IPS DF 6.9 (cell line): ENCODE data around the gene CETN1.

Experiments
- DNase-seq: peaks from one replicate; pipeline ENCODE4 v3.0.0-alpha.2; 2013; ENCODE audit warnings: low read depth, low spot score
- H3K27ac ChIP-seq: one replicate; pipeline ENCODE4 v1.5.1; 2013; ENCODE audit warnings: low read length, control low read depth
- H3K27me3 ChIP-seq: 2 replicates; pipeline ENCODE4 v1.6.1; 2013; ENCODE audit warnings: mild to moderate bottlenecking, low read length; ENCODE audit not compliant: control insufficient read depth, insufficient read depth
- H3K36me3 ChIP-seq: 2 replicates; pipeline ENCODE4 v1.6.1; 2013; ENCODE audit warnings: low read length; ENCODE audit not compliant: control insufficient read depth, insufficient read depth
- H3K4me1 ChIP-seq: 2 replicates; pipeline ENCODE4 v1.6.1; 2013; ENCODE audit warnings: low read length; ENCODE audit not compliant: control insufficient read depth, insufficient read depth
- H3K4me3 ChIP-seq: 2 replicates; pipeline ENCODE4 v1.5.1; 2013; ENCODE audit warnings: mild to moderate bottlenecking, low read length
- H3K9me3 ChIP-seq: 2 replicates; pipeline ENCODE4 v1.6.1; 2013; ENCODE audit warnings: low read length, inconsistent platforms; ENCODE audit not compliant: control insufficient read depth, insufficient read depth
- WGBS: extraction: QIAGEN DNeasy Blood & Tissue Kit; methylation state at CpG from one replicate; pipeline ENCODE4 v1.1.7; 2013; ENCODE audit warnings: mixed read lengths, missing lambda C conversion rate; ENCODE audit not compliant: insufficient read length, insufficient coverage; 5-methylcytosine and 5-hydroxymethylcytosine counted together

The CETN1 gene

GRCh38 chr18:577643-578375, 2.4 kb upstream of the CETN1 start:
- H3K36me3 ChIP-seq, result no peaks in the 10 kb centered on the region
- H3K4me1 ChIP-seq, result peaks cover 5% of the 10 kb centered on the region
- no peaks in the 10 kb centered on the region for H3K9me3 ChIP-seq
- no peak for DNase-seq
- H3K4me3 ChIP-seq, result no peak overlapping the region
- no peaks in the 10 kb centered on the region for H3K27me3 ChIP-seq
- no CpG with 5 or more reads among the region's 4 CpGs for WGBS
- H3K27ac ChIP-seq, result no peak overlapping the region

GRCh38 chr18:579238-579637, 942 bp upstream of the CETN1 start:
- Histone ChIP-seq H3K4me3 (no peak overlapping the region), H3K27me3 (no peaks in the 10 kb centered on the region), H3K36me3 (no peaks in the 10 kb centered on the region), H3K4me1 (peaks cover 4% of the 10 kb centered on the region; the same call in 1 of the 2 replicates), H3K9me3 (no peaks in the 10 kb centered on the region), H3K27ac (no peak overlapping the region)
- WGBS, result no CpG with 5 or more reads among the region's 1 CpG
- no peak for DNase-seq

- H3K27me3 ChIP-seq, result no peaks in the 10 kb centered on the region
- WGBS, result no CpG with 5 or more reads among the region's 3 CpGs
- H3K36me3 ChIP-seq, result no peaks in the 10 kb centered on the region
- no peak overlapping the region for H3K4me3 ChIP-seq
- no peaks in the 10 kb centered on the region for H3K9me3 ChIP-seq
- no peak for DNase-seq
- no peaks in the 10 kb centered on the region for H3K4me1 ChIP-seq
- H3K27ac ChIP-seq, result no peak overlapping the region
Observed at GRCh38 chr18:581096-581495, 916 bp downstream of the CETN1 start.

GRCh38 chr18:582465-582864, 2.3 kb downstream of the CETN1 start:
- Histone ChIP-seq H3K4me1 (no peaks in the 10 kb centered on the region), H3K9me3 (no peaks in the 10 kb centered on the region), H3K36me3 (no peaks in the 10 kb centered on the region), H3K4me3 (no peak overlapping the region), H3K27ac (no peak overlapping the region), H3K27me3 (no peaks in the 10 kb centered on the region)
- no CpG with 5 or more reads among the region's 3 CpGs for WGBS
- DNase-seq, result no peak

- no peaks in the 10 kb centered on the region; the same call in 1 of the 2 replicates for H3K4me1 ChIP-seq
- WGBS, result no CpG with 5 or more reads among the region's 4 CpGs
- DNase-seq, result no peak
- H3K36me3 ChIP-seq, result no peaks in the 10 kb centered on the region
- no peaks in the 10 kb centered on the region for H3K9me3 ChIP-seq
- H3K27ac ChIP-seq, result no peak overlapping the region
- H3K4me3 ChIP-seq, result no peak overlapping the region
- H3K27me3 ChIP-seq, result no peaks in the 10 kb centered on the region
Observed at GRCh38 chr18:595068-595467, 14.9 kb downstream of the CETN1 start.

GRCh38 chr18:595571-595970, 15.4 kb downstream of the CETN1 start:
- no CpG with 5 or more reads among the region's 1 CpG for WGBS
- no peaks in the 10 kb centered on the region for H3K9me3 ChIP-seq
- H3K27ac ChIP-seq, result no peak overlapping the region
- DNase-seq, result no peak
- H3K27me3 ChIP-seq, result no peaks in the 10 kb centered on the region
- no peak overlapping the region for H3K4me3 ChIP-seq
- H3K4me1 ChIP-seq, result no peaks in the 10 kb centered on the region; the same call in 1 of the 2 replicates
- H3K36me3 ChIP-seq, result no peaks in the 10 kb centered on the region

- Histone ChIP-seq H3K27ac (no peak overlapping the region), H3K9me3 (no peaks in the 10 kb centered on the region), H3K36me3 (no peaks in the 10 kb centered on the region), H3K4me1 (no peaks in the 10 kb centered on the region; the same call in 1 of the 2 replicates), H3K4me3 (no peak overlapping the region), H3K27me3 (no peaks in the 10 kb centered on the region)
- DNase-seq, result no peak
- no CpG with 5 or more reads among the region's 24 CpGs for WGBS
Observed at GRCh38 chr18:596288-596881, 16.2 kb downstream of the CETN1 start.

GRCh38 chr18:598124-598589, 18.0 kb downstream of the CETN1 start:
- Histone ChIP-seq H3K27me3 (no peaks in the 10 kb centered on the region), H3K4me3 (no peak overlapping the region), H3K36me3 (no peaks in the 10 kb centered on the region), H3K4me1 (no peaks in the 10 kb centered on the region; the same call in 1 of the 2 replicates), H3K27ac (no peak overlapping the region), H3K9me3 (no peaks in the 10 kb centered on the region)
- no CpG with 5 or more reads among the region's 6 CpGs for WGBS
- no peak for DNase-seq

GRCh38 chr18:600107-600506, 19.9 kb downstream of the CETN1 start:
- Histone ChIP-seq H3K27me3 (no peaks in the 10 kb centered on the region), H3K4me1 (no peaks in the 10 kb centered on the region; the same call in 1 of the 2 replicates), H3K36me3 (no peaks in the 10 kb centered on the region), H3K27ac (no peak overlapping the region), H3K9me3 (no peaks in the 10 kb centered on the region), H3K4me3 (no peak overlapping the region)
- WGBS, result no CpG with 5 or more reads among the region's 3 CpGs
- DNase-seq, result no peak

GRCh38 chr18:604771-605170, 24.6 kb downstream of the CETN1 start:
- no peak for DNase-seq
- Histone ChIP-seq H3K27ac (no peak overlapping the region), H3K4me1 (no peaks in the 10 kb centered on the region), H3K36me3 (no peaks in the 10 kb centered on the region), H3K9me3 (no peaks in the 10 kb centered on the region), H3K27me3 (no peaks in the 10 kb centered on the region), H3K4me3 (no peak overlapping the region)
- WGBS, result no CpG with 5 or more reads among the region's 8 CpGs
